Retinal pigment epithelial cell (primary cell): ENCODE measurements around the gene CSN2.
"Not testable (repeated sequence)": the region's sequence is repeated elsewhere in the genome, so short reads cannot be mapped to it uniquely, and the experiment has no call there.

Experiments used
- DNase-seq: peaks from one replicate; pipeline ENCODE4 v3.0.0-alpha.2; 2010; ENCODE audit warnings: low read depth
- H3K4me3 ChIP-seq: 2 replicates; pipeline ENCODE4 v1.5.1; 2011; ENCODE audit warnings: mild to moderate bottlenecking, low read length, control low read depth, moderate library complexity
- TF ChIP-seq, protein P1 (sequence below): conservative IDR thresholded peaks from 2 replicates; pipeline ENCODE4 v1.5.1; 2011; ENCODE audit warnings: low read depth, low read length, control low read depth, inconsistent platforms

The CSN2 gene

DNA sequence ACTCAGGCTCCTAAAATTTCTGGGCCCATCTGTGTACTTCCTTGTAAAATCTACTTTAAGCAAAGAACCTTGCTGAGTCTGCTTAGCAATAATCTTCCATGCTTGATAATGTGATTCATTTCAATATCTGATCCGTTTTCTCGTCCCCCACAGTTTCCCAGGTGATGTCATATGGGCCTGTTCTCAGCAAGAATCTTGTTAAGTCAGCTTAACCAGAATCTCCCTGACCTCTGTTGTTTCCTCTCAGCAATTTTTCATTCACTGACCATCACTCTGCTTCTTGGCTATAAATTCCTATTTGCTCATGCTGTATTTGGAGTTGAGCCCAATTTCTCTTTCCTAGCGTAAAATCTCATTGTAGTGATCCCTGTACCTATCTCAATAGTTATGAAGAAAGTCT, 13.9 kb downstream of the CSN2 start:
- TF ChIP-seq, protein P1, sequence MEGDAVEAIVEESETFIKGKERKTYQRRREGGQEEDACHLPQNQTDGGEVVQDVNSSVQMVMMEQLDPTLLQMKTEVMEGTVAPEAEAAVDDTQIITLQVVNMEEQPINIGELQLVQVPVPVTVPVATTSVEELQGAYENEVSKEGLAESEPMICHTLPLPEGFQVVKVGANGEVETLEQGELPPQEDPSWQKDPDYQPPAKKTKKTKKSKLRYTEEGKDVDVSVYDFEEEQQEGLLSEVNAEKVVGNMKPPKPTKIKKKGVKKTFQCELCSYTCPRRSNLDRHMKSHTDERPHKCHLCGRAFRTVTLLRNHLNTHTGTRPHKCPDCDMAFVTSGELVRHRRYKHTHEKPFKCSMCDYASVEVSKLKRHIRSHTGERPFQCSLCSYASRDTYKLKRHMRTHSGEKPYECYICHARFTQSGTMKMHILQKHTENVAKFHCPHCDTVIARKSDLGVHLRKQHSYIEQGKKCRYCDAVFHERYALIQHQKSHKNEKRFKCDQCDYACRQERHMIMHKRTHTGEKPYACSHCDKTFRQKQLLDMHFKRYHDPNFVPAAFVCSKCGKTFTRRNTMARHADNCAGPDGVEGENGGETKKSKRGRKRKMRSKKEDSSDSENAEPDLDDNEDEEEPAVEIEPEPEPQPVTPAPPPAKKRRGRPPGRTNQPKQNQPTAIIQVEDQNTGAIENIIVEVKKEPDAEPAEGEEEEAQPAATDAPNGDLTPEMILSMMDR, result no peak
- peak; percentile 71 for DNase-seq
- no peak overlapping the region for H3K4me3 ChIP-seq

DNA sequence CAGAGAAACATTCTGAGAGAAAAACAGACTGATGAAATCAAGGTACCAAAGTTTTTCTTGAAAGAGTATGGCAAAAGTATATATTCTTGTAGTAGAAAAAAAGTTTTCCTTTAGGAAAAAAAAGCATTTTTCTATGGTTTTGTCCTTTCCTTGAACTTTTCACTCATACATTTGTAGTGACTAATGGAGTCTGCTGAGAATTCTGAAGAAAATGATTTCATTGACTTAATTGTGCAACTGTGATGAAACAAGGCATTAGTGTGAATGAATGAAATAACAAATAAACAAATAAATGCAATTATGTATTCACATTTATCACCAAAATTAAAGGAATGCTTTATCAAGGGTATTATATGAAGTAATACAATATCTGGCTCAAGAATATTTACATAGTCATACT, 29.0 kb downstream of the CSN2 start:
- TF ChIP-seq, protein P1, result no peak
- H3K4me3 ChIP-seq, result no peak overlapping the region
- no peak for DNase-seq

DNA sequence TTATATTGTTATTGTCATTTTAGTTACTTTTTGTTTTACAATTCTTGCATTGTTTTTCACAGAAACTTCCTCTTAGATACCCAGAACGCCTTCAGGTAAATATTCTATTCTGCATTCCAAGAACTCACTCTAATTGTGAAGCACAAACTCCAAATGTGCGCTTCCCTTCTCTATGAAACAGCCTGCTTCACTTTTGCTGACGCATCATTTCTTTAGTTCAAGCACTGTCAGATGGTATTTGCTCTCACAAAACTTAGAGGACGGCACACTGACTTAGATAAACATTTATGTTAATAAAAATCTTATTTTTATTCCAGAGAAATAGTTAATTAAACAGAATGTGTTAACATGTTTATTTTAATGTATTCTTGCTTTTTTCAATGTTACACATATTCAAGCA, 31.4 kb downstream of the CSN2 start:
- H3K4me3 ChIP-seq, result no peak overlapping the region
- no peak for DNase-seq

DNA sequence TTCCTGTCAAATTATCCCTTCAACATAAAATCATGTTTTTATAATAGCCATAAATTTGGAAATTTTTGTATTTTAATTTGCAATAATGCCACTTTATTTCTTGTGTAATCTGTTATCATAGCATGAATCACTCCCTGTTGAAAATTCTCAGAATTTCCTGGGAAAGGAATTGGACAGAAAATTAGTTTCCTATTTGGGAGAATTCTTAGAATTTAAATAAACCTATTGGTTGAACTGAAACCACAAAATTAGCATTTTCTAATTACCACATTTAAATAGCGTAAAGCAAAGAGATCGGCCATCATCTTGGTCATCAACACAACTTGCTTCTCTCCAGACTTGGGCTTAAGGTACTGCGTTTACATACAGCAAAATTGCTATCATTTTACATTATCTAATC, 34.8 kb downstream of the CSN2 start, which contains the start of gene CSN1S1:
TSS of gene CSN1S1 (plus strand) at position 301 of the 400 bp plus-strand sequence. CDS start 1,488 bp downstream, outside the sequence.
- TF ChIP-seq, protein P1, result no peak
- no peak for DNase-seq
- H3K4me3 ChIP-seq, result no peak within 1 kb of the TSS

More for the DNA sequence above, 31.4 kb downstream of the CSN2 start:
- TF ChIP-seq, protein P1, result no peak

DNA sequence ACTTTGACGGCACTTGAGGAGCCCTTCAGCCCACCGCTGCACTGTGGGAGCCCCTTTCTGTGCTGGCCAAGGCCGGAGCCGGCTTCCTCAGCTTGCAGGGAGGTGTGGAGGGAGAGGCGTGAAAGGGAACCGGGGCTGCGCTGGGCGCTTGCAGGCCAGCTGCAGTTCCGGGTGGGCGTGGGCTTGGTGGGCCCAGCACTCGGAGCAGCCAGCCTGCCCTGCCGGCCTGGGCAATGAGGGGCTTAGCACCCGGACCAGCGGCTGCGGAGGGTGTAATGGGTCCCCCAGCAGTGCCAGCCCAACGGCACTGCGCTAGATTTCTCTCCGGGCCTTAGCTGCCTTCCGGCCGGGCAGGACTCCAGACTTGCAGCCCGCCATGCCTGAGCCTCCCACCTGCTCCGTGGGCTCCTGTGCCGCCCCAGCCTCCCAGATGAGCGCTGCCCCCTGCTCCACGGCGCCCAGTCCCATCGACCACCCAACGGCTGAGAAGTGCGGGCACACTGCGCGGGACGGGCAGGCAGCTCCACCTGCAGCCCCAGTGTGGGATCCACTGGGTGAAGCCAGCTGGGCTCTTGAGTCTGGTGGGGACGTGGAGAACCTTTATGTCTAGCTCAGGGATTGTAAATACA, 41.6 kb downstream of the CSN2 start:
- H3K4me3 ChIP-seq, DNase-seq: not testable (repeated sequence)

DNA sequence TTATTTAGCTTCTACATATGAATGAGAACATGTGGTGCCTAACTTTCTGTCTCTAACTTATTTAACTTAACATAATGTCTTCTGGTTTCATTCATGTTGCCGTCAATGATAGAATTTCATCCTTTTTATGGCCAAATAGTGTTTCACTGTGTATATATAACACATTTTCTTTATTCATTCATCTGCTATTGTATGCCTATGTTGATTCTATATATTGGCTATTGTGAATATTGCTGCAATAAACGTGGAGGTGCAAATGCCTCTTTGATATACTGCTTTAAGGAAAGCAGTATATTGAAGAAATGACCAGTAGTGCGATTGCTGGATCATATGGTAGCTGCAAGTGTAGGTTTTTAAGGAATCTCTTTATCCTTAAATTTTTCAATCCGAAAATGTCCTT, 44.7 kb downstream of the CSN2 start:
- no peak for DNase-seq
- H3K4me3 ChIP-seq, result no peak overlapping the region
- TF ChIP-seq, protein P1, result no peak

DNA sequence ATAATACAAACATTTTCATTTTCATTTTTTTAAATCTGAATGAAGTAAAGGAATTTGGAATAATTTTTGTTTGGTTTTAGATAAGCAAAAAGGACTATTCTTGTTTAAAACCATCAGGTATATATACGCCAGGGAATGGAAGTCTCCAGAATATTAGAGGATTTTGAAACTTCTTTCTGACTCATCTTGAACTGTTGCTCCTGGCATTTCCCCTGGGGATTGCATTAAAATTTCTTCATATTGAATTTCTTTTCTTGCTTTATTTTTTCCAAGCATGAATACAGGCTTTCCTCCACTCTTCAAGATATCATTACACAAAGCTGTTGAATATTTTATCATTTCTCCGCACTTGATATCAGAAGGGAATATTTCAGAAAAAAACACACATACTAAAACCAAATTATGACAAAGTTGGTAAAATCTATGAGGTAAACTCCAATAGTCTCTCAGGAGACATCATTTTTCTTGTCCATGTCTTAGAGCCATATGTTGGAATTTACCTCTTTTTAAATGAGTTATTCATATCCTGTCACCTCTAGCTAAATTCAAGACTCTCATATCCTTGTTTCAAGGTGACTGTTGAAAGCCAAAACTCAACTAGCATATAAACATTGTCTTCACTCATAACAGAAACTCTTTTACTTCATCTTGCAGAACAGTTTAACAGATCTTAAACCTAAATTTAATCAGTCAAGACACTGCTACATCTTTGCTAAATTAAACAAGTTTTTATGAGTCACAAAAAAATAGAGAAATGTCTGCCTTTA, 55.3 kb downstream of the CSN2 start:
- TF ChIP-seq, protein P1, result no peak
- no peak for DNase-seq
- no peak overlapping the region for H3K4me3 ChIP-seq
